GM18511 (cell line): ENCODE data around the gene GJD4.

ENCODE experiments used
- ATAC-seq: cut with Tn5 transposase; IDR thresholded peaks from one replicate; pipeline ENCODE4 v1.9.1; 2021; ENCODE audit warnings: mild to moderate bottlenecking, moderate library complexity; ENCODE audit not compliant: unreplicated experiment

The GJD4 gene

GRCh38 chr10:35613597-35614226, 8.6 kb downstream of the GJD4 start:
- ATAC-seq: no peak

DNA sequence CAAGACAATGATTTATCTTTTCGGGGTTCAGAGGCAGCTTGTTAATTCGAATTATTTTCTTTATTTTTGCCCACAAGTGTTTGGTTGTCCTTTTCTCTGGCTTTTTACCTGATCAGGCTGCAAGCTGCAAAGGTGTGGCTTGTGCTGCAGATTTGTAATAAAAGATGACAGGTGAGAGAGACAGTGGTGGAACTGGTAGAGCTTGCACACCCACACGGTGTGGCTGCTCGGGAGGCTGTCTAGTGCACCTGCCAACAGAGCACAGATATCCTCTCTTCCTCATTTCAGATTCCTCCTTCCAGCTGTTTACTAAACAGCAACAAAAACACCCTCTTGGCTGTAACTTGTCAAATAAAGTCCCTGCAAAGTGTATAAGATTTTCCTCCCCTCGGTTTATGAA, 9.2 kb downstream of the GJD4 start:
- no peak for ATAC-seq

DNA sequence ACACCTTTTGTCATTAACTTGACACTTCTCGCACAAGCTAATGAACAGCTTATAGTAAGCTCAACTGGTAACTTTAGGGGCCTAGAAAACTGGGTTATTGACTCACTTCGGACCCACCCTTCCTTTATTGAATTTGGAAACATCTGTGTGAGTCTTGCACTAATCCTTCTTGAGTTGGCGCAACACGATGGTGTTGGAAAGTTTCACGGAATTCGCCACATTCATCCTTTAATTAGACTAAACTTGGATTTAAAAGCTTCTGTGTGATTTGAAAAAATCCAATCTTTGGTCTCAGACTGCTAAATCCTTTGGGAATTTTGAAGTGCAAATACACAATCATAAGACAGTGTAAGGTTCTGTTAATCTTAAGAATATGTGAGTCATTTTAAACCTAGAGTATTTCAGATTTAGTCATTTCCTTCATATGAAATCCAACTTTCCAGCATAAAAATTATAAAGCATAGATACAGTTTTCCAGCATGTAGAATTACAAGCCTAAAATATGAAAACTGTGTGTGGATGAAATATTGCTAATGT, 21.9 kb downstream of the GJD4 start:
- ATAC-seq: no peak

DNA sequence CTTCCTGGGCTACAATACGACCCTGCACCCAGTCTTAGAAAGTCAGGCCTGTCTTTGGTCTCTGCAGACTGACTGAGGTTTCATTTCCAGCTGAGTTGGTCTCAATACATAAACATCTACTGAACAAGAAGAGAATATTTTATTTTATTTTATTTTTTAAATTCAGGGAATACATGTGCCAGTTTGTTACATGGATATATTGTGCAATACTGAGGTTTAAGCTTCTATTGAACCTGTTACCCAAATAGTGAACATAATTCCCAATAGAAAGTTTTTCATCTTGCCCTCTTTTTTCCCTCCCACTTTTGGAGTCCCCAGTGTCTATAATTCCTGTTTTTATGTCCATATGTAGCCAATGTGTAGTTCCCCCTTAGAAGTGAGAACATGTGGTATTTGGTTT, 26.3 kb downstream of the GJD4 start:
- no peak for ATAC-seq

DNA sequence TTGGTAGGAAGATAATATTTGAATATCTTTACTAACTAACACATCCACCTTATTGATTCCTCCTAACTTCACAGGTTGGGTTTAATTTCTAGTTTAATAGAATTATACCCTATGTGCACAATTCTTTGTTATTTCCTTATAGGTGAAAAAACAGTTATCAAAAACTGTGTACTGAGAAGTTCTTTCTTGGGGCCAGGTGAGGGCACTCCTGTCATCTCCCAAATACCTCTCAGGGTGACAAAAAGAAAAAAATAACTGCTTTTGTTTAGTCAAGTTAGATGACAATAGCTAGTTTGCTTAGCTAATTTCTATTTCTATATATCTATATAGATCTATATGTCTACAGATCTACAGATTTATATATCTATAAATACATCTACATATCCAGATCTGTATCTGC, 26.9 kb downstream of the GJD4 start:
- ATAC-seq: no peak

DNA sequence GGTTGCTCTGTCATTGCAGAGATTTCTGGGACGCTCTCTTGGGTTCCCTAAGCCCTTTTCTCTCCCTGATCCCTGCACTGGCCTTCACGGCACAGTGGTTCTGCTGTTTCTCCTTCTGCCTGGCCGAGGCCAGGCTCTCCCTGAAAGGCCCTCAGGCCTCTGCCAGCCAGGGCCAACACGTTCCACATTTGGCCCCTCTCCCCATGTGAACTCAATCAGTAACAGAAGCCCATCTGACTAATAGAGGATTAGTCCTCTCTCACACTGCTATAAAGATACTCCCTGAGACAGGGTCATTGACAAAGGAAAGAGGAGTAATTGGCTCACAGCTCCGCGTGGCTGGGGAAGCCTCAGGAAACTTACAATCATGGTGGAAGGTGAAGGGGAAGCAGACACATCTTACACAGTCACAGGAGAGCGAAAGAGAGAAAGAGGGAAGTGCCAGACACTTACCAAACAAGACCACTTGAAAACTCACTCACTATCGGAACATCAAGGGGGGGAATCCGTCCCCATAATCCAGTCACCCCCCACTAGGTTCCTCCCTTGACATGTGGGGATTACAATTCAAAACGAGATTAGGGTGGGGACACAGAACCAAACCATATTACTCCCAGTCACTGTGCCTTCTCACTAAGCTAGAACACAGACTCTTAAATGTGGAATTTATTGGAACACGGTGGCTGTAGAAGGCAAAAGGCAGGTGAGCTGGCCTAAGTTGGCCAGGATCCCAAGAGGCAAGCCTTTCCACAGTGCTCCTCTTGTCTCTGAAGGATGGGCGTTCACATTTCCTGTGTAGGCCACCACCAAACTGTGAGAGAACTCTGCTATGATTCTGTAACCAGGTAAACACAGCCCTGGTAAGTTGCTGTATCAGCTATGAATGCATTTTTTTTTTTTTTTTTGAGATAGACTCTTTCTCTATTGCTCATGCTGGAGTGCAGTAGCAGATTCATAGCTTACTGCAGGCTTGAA, 28.2 kb downstream of the GJD4 start:
- ATAC-seq: no peak

DNA sequence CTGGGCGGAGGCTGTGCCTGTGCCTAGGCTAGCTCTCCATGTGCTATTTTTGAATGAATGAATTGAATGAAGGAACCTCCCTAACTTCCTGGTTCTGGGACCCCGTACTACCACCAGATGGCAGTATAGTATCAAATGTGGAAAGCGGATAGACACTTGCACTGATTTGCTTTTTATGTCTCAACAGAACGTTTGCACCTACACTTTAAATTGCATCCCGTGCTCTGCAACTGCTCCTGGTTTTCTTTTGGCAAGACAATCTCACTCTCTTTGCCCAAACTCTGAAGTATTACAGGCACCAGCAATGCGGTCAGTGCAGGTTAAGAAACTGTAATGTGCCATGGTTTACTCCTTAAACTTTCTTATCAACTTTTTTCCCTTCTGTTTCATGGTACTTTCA, 30.4 kb downstream of the GJD4 start:
- ATAC-seq: peak; percentile 73

- ATAC-seq: no peak
Measured at GRCh38 chr10:35636956-35637355, 31.8 kb downstream of the GJD4 start.

GRCh38 chr10:35637462-35637861, 32.3 kb downstream of the GJD4 start:
- ATAC-seq: no peak

GRCh38 chr10:35638101-35638500, 33.0 kb downstream of the GJD4 start:
- ATAC-seq: no peak

GRCh38 chr10:35639021-35639727, 34.0 kb downstream of the GJD4 start:
- ATAC-seq: no peak

- no peak for ATAC-seq
Measured at GRCh38 chr10:35639728-35640401, 34.7 kb downstream of the GJD4 start.

- ATAC-seq: peak; percentile 22
Measured at GRCh38 chr10:35640474-35640873, 35.3 kb downstream of the GJD4 start.

GRCh38 chr10:35640951-35641675, 36.0 kb downstream of the GJD4 start:
- peak; percentile 37 for ATAC-seq

- ATAC-seq: peak; percentile 30
Measured at GRCh38 chr10:35641676-35642034, 36.5 kb downstream of the GJD4 start.

DNA sequence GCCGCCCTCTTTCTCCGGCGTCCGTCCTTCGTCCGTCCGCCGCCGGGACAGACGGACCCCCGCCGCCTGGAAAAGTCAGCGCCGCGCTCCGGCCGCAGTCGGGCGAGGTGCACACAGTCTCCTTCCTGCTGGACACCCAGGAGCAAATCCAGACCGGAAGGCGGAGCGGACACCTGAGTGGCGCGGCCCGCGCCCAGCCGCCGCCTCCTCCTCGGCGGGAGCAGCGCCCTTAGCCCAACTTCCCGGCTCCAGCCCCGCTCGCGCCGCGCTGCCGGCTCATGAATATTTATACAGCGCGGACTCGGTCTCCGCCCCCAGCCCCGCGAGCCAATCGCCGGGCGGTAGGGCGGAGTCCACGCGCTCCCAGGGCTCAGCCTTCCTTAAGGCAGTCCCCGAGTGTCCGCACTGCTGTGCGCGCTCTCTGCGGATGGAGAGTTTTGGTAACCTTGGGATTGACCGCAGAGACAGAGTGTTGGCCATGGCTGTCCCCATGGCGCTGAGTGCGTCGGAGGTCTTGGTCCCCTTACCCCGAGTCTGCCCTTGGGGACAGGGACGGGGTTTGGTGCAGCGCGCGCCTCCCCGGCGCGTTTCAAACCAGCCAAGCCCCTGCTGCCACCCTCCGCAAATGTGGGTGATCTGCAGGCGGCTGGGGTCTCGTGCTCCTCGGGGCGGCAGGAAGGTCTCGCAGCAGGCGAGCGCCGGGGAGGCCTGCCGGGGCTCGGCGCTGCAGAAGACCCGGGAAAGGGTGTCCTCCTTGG, 37.1 kb downstream of the GJD4 start, which contains the start of gene FZD8:
TSS of gene FZD8 (minus strand) at position 262 of the 758 bp plus-strand sequence. CDS start 867 bp downstream, outside the sequence.
- ATAC-seq: peak; percentile 88

- ATAC-seq: no peak
Measured at GRCh38 chr10:35642793-35643114, 37.6 kb downstream of the GJD4 start.

DNA sequence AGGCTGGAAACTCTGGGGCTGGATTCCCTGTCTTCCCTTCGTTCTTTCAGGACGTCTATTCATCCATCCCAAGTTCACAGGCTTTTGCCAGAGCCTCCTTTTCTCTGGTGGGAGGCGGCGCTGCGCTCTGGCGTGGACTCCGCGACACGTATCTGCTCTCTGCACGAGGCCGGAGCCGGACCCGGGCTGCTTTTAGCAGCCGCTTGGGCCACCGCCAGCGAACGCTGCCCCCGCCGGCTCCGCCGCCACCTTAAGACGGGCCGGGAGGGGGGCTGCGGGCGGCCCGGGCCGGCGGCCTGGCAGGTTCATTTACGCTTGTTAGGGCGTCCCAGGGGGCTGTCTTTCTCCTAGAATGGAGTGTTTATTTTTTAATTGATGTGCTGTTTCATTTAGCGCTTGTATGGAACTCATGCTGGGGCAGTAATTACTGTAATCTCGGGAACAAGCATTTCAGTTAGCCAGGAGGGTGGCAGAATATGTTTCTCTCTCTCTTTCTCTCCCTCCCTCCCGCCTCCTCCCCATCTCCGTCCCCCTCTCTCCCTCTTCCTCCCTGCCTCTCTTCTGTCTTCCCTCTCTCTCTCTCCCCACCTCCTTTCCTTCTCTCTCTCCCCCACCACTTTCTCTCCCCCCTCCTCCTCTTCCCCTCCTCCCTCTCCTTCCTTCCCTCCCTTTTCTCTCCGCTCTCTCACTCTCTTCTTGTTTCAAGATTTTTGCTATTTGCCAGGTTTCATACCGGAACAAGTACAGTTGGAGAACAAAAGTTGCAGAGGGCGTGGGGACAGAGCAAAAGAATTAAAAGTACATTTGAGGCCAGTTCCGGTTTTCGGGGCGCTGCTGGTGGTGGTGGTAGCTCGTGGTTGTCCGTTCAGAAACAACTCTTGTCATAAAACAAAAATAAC, 38.3 kb downstream of the GJD4 start:
- ATAC-seq: no peak
